UCSD-AML1 (cell line): ENCODE measurements around the gene BRD3.

Experiments
- DNase-seq: peaks from one replicate; lab custom pipeline; 2025; ENCODE audit not compliant: unreplicated experiment; lab: John Stamatoyannopoulos, UW

BRD3 gene

DNA sequence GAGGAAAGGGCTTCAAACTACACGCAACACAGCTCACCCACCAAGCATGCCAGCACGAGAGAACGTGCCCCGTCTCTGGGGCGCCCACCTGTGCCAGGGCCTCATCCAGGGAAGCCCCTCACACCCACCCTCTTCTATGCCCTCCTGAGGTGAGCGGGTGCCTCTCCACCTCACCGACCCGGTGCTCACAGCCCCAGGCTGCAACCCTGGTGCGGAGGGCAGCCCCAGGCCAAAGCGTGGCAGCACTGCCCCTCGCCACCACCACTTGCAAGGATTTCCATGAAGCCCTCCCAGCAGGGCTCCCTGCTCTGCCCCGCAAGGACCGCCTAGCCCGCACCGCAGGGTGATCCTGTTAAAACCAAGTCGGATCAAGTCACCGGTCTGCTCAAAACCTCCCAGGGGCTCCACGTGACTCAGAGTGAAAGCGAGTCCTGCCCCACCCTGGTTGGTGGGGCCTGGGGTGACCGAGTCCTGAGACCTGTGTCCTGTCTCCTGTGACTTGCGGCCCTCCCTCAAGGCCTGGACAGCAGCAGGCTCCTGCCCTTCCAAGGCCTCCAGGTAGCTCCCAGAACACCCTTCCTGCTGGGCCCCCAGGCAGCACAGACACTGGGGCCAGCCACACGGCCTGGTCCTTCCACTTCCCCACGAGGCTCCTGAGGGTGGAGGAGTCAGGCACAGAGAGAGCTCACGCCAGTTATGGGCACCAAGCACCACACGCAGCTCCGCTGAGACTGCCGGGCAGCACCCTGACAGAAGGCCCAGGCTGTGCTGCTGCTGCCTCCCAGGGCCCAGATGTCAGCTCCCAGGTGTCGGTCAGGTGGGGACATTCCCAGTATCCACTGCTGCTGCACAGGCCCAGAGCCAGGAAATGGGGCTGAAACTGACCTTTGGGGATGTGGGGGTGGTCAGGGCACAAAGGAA lies 12.7 kb downstream of the BRD3 start:
- no peak for DNase-seq

DNA sequence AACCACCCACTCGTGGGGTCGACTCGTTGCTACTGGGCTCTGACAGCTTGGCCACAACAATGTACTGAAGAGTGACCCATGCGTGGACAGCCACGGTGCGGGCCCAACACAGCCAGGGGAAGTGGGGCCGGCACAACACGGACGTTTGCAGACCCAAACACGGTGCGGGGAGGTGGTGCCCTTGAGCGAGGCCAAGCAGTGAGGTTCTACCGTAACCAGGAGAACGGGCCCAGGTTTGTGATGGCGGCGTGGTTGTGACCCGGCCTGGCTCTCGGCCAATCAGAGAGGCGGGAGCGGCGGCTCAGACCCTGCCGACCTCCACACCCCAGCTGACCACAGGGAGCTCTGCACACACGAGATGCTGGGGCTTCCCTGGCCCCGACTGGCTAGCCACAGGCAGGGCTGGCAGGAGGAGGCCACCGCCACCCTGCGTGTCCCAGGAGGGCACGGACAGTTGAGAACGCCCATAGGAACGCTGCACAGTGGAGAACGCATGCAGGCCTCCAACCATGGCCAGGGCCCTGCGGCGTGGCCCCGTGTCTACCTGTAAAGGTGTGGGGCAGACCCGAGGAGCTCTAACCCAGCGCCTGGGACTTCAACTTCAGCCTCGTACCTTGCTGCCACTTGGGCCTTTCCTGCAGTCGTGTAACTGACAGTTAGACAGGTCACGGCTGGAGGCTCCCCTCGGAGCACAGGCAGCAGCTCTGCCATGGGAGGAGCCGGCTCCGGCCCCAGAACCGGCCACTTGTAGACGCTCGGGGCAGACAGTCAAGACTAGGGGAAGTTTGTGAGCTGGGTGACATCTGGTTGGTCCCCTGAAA lies 13.7 kb downstream of the BRD3 start:
- DNase-seq: no peak

DNA sequence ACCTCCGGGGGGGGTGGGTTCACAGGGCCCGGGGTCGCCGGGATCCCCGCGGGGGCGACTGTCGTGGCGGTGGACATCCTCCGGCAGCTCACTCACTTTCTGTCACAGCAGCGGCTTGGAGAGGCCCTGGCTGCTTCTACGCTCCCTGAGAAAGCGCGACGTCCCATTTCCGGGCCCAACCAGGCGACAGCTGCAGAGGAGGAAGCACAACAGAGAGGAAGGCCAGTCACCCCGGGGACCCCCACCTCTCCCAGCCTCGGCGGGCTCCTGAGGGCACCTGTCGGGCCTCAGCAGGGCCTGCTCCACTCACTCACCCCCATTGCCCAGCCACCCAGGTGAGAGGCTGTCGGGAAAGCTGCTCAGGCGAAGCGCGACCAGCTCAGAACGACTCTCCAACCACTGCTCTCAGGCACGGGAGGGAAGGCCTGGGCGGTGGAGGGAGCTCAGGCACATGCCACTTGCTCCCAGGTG lies 14.4 kb downstream of the BRD3 start:
- DNase-seq: no peak

DNA sequence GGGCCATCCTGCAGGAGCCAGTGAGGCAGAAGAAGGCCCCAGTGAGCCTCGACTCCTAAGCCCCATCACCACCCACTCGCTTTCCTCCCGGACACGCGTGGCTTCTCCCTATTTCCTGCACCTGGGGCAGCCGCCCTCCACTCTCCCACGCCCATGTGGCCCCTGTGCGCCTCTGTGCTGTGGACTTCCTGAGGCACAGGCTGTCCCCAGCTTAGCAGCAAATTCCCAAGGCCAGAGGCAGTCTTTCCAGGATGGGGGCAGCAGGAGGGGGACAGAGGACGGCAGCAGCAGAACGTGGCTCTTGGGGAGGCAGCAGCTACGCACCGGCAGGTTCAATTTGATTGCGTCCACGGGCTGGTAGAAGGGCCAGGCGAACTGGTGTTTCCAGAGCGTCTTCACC lies 14.9 kb downstream of the BRD3 start:
- DNase-seq: no peak

DNA sequence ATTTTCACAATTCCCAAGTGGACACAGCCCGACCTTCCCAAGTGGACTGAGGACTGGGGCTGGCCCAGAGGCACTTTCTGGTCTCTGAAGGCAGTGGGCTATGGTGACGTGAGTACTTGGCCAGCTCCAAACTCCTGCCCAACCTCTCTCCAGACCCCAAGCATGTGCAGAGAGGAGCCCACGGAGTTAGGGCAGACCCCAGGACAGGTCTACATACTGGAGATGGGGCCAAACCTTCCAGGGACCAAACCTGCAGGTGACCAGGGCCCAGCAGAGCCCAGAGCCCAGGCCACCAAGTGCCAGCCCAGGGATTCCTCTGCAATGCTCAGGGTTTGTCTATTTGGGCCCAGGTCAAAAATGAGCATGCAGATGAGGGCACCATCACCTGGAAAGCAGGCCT lies 15.3 kb downstream of the BRD3 start:
- no peak for DNase-seq

DNA sequence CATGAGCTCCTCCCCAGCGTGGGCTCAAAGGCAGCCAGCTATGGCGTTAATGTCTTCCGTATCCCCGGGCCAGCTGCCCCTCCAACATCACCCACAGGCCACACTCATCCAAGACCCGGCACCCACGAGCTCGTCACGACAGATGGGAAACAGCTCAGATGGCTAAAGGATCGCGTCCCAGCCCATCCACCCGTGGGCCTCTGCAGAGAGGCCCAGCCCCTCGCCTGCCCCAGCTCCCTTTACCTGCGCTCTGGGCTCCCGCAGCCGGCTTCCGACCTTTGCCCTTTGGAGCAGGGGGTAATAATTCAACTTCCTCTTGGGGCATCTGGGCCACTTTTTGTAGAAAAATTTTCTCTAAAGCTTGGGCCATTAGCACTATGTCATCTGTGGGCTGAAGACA lies 16.5 kb downstream of the BRD3 start:
- no peak for DNase-seq

DNA sequence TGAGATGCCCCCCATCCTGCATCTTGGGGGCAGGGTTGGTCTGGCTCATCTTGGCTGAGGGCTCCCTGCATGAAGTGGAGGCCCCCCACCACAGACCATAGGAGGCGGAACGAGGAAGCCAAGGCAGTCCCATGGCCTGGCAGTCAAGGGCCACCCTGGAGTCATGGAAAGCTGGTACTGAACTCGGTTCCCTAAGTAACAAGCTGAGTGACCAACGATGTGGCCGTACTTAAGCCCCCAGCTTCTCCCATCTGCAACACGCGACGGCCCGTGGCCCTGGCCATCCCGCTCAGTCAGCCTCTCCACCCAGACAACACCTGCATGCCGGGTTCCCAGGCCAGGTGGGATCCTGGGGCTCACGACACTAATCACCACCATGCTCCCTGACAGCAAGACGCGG lies 17.1 kb downstream of the BRD3 start:
- no peak for DNase-seq

DNA sequence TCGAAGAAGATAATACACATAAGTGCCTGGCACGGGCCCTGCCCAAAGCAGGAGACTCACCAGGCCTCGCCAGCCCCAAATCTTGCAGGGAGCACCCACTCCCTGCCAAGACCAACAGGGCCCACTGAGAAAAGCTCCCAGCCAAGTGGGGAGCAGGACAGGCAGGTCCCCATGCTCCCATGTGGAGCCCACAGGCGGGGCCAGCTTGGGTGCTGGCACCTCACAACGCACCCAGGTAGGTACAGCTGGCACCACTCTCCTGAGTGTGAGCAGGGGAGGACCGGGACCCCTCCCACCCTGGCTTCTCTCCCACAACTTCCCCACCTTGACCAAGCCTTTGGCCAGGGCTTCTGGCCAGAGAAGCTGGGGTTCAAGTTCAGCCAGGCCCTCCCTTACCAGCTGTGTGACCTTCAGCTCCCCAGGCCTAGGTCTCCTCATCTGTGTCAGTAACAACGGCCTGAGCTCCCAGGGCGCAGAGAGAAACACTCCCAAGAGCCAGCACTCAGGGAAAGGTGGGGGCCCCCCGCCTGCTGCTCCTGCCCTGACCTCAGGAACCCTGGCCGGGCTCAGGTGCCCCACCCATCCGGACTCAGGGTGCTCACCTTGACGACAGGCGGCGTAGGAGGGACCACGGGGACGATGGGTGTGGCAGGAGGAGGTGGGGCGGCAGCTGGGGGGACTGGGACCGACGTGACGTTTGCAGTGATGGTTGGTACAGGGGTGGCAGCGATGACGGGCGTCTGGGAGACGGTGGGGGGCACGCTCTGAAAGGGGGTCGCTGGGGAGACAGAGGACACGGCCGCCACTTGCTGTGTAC lies 17.8 kb downstream of the BRD3 start:
- no peak for DNase-seq

DNA sequence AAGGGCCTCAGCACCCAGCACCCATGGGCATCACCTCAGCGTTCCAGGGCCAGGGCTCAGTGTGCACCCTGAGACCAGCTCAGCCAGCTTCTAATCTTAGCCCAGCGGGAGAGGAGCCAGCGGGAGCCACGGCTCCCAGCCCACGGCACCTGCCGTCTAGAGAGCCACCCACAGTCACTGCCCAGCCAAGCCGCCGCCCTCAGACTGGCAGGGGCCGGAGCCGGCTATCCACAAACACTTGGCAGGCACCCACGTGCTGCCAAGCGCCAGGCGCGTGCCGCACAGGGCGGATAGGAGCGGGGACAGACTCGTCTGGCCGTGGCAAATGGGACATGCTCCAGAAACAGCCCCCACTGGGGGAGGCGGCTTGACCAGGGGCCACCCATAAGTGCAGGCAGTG lies 18.6 kb downstream of the BRD3 start:
- no peak for DNase-seq

DNA sequence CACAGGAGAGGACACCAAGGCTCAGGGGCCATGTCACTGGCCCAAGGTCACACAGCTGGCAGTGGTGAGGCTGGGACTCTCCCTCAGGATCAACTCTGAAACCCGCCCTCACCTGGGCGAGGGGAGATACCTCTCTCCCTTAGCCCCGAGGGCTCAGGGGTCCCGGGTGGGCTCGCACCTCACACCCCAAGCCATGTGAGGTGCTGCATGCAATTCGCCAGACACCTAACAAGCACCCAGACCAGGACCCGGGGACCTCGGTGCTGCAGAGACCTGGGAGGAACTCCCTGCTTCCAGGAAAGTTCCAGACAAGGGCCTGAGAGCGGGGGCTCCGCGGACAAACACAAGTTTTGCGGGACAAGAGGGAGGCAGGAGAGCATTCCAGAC lies 19.3 kb downstream of the BRD3 start:
- DNase-seq: no peak

DNA sequence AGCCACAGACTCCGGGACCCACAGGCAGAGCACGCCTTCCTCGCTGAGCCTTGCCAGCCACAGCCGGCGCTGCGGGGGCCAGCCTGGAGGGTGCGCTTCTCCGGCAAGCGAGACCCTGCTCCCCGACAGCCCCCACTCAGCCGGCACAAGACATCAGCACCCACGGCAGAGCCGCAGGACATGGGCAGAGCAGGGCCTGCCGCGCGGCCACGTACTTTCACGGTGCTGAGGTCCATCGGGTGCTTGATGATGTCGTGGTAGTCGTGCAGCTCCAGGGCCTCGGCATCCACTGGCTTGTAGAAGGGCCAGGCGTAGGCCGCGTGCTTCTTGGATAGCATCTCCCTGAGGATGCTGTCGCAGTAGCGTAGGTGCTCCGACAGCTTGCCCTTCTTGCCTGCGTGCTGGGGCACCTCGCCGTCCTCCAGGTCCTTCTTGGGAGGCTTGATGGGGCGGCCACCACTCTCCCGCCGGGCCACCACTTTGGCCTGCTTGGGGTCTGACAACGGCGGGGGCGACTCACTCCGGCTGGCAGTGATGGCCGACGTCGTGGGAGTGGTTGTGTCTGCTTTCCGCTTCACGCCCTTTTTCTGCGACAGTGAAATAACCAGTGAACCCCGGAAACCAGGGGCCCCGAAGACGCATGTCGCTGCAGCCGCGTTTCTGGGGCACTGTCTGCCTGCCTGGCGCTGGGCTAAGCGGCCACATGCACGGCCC lies 19.8 kb downstream of the BRD3 start:
- no peak for DNase-seq

DNA sequence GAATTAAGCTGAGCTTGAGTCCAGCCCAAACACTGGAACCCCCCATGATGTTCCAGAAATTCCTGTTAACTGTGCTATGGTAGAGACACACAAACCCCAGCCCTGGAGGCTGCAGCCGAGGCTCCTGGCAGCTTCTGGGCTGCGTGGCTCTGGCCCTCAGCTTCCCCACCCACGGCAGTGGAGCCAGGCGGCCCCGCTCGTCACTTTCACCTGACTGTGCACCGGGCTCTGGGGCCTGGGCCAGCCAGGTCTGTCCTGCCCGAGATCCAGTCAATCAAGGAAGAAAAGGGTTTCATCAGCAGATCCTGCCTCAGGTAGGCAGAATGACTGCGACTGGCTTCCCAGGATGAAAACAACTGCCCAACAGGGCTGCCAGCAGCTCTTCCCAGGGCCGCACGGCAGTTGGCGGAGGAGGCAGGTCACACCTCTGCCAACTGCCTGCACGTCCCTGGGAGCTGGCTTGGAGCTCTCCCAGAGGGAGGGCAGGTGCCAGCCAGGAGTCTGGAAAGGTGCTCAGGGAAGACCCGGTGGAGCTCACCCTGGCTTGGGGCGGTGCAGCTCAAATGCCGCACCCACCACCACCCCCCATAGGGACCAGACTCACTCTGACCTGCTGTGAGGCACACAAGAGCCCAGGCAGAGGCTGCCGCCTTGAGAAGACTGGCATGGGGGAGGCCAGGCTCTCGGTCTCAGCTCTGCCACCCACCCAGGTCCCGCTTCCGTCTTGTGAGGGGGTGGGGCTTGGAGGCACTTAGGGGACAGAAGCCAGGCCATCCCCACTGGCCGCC lies 20.7 kb downstream of the BRD3 start:
- no peak for DNase-seq

DNA sequence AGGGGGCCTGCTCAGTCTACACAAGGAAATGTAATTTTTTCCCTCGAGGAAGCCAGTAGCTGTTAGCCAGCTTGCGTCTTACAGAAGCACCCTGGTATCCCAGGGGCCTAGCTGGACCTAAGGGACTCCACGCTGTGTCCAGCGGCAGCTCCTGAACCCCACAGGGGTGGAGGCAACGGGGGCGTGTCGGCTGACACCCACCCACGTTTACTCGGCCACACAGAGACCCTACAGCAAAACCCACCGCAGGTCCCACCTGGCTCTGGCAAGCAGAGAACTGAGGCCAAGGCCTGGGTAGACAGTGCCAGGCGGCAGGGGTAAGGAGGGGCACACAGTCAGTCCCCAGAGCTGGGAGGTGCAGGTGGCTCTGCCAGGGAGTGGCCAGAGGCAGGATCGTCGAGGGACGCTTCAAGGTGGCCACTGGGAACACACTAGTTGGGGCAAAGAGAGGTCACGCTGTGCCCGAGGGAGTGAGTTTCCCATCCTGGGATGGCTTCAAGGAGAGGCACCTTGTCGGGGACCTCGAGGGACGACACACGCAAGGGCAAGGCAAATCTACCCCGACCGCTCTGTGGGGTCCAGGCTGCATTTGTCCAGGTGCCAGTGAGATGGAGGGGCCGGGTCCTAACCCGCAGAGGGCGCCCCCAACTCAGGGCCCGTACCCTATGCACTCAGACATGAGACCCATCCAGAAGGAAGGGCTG lies 21.8 kb downstream of the BRD3 start:
- DNase-seq: no peak

DNA sequence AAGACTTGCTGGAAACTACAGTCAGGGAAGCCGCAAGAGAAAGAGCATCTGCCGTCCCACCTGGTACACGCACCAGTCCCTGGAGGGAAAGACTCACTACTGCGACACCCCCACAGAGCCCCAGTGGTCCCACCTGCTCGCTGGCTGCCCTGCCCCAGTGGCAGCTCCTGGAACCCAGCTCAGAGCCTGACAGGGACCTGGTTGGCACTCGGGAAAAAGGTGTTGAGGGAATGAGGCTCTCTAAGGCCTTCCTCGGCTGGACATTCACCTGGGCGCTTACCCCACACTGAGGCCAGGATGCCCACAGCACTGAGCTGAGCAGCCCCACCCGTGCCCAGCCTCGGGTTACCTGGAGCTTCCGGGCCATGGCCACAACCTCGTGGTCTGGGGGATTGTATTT lies 22.9 kb downstream of the BRD3 start:
- DNase-seq: no peak

DNA sequence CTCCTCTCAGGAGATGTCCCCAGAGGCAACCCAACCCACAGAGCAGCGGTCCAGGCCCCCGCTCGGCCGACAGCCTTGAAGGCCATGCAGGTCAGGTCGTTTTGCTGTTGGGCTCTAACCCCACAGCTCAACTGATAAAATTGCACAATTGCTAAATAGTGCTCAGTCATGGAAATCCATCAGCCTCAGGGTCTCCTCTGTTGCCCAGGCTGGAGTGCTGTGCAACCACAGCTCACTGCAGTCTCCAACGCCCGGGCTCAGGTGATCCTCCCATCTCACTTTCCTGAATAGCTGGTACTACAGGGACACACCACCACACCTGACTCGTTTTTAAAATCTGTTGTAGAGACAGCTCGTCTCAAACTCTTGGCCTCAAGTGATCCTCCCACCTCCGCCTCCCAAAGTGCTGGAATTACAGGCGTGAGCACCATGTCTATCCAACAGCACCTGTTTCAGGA lies 24.3 kb downstream of the BRD3 start:
- no peak for DNase-seq

DNA sequence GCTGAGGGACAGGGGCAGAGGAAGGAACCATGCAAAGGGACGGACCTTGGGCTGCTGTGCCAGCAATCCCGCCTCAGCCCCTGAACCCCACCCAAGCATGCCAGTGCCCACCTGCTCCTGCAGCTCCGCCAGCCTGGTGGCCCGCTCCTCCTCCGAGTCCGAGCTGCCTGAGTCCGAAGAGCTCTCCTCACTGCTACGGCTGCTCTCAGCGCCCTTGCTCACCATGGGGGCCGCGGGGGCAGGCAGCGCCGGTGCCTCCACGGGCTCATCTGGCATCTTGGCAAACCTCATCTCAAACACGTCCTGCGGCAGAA lies 26.2 kb downstream of the BRD3 start:
- no peak for DNase-seq

DNA sequence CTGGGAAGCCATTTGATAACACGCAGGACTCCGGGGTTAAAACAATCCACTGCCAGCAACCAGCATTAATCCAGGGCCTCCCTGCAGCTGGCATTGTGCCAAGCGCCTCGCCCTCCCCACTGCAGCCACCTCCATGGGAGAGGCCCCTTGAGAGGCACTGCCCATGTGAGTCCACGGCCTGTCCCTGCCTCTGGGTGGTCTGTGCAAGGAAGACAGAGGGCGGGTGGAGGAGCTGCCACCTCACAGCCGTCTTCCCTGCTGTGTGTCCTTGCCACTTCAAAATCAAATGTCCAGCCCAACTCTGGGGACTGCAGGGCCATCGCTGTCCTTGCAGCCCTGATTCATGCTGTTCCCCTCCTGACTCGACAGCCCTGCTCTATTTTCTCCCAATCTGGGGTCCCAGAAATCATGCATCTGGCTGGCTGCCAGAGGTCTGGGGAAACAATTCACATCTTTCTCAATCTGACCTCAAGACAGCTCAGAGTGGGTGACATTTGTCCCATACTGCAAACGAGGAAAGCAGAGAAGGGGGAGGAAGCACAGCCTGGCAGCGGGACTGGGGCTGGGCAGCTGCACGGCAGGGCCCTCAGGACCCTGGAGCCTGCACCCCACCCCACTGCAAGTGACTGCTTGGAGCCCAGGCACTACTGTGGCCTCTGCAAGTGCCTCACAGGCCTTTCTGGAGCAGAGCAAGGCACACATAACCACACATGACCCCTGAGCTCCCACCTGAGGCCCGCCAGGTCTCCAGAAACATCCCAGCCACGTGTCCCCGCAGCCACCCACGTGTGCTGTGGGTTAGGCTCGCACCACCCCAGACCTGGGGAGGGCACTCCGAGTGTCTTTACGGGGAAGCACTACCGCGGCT lies 26.8 kb downstream of the BRD3 start:
- no peak for DNase-seq

DNA sequence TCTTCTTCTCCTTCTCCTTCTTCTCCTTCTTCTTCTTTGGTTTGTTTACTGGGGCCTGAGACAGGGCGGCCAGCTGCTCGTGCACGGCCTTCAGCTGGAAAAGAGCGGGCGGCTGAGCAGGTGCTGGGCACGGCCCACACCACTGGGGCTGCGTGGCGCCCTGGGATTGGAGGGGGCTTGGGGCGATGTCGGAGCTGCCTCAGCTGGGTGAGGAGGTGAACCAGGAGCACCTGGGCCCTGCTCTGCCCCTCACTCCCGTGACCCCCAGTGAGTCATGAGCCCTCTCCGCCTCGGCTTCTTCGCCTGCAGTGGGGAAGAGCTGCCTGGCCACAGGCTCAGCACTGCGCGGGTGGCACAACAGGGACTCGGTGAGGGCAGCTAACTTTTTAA lies 27.7 kb downstream of the BRD3 start:
- DNase-seq: no peak
